NOMO-1 treated with DMSO at 0.1 percent for 48 hours (cell line): ENCODE data around the gene SF3B1.
"Not testable (repeated sequence)": the region's sequence is repeated elsewhere in the genome, so short reads cannot be mapped to it uniquely, and the experiment has no call there.

Experiments used
- DNase-seq: peaks from one replicate; lab custom pipeline; 2025; ENCODE audit not compliant: unreplicated experiment; lab: John Stamatoyannopoulos, UW

The SF3B1 gene

DNA sequence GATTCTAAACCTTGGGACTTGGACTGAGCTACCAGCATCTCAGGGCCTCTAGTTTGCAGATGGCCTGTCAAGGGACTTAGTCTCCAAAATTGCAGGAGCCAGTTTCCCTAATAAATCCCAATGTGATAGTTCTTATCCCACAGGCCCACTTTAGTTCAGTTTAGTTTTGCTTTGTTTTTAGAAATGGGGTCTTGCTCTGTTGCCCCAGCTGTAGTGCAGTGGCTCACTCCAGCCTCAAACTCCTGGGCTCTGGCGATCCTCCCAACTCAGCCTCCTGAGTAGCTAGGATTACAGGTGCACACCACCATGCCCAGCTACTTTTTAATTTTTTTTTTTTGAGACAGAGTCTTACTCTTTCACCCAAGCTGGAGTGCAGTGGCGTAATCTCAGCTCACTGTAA lies 2.6 kb upstream of the SF3B1 start:
- DNase-seq = no peak

DNA sequence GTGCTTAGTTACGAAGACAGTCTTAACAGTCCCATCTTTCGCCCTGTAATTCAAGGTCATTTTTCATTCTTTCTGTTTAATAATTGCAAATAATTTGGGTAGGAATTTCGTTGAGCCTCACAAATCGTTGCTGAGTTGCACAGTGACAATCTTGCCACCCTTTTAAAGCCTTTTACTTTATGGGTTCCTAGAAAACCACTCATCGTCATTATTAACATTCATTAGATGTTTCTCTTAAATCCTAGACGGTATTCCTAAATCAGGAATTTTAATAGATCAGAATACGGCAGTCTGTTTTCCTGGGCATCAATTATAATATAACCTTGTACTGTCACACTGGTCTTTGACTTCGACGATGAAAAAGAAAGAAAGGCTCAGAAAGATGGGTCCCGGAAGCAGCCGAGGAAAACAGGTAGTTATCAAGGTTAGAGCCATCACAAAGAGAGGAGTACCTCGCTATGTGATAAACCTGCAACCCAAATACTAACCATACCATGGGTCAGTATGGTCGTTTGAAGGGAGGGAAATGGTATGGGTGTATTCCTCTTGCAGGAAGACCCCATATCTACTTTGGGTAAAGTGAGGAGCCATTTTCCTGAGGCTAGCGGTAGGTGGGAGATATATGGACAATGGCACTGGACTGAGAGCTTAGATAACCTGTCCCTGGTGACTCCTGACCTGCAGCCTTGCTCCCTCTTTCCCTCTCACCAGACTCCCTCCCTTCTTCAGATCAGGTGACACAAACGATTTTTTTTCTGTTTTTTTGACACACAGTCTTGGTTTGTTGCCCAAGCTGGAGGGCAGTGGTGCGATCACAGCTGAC lies 981 bp upstream of the SF3B1 start:
- no peak for DNase-seq

DNA sequence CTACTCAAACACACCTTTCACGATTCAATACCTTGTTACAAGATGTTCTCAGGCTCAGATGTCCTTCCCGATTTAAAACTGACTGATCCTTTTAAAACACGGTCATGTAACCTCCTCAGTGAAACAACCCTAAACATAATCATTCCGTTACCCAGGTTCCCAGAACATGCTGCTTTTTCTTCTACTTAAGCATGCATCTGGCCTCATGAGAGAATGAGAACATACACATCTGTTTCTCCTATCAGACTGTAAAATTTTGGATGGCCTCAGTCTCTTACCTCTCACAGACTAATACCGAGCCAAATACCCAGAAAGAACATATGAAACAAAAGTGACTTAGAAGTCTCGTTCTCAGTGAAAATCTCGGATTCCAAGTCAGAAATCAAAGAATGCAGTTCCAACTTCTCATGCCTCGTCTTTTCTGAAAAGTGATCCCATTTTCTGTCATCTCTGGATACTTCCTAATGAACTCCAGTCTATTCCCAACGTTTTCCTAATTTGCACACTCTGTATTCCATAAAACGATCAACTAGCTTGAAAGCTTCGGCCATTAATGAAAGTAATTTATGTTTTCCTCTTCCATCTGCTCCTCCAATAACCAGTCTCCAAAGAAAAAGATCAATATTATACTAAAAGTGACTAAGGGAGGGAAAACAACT lies 919 bp downstream of the SF3B1 start:
- no peak for DNase-seq

DNA sequence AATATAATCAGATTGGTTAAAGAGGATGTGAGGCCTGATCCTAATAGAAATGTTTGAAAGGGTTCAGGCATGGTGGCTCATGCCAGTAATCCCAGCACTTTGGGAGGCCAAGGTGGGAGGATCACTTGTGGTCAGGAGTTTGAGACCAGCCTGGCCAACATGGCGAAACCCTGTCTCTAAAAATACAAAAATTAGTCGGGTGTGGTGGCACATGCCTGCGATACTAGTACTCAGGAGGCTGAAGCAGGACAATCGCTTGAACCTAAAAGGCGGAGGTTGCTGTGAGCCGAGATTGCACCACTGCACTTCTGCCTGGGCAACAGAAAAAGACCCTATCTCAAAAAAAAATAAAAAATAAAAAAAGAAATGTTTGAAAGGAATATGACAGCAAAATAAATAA lies 2.3 kb downstream of the SF3B1 start:
- not testable (repeated sequence) for DNase-seq

DNA sequence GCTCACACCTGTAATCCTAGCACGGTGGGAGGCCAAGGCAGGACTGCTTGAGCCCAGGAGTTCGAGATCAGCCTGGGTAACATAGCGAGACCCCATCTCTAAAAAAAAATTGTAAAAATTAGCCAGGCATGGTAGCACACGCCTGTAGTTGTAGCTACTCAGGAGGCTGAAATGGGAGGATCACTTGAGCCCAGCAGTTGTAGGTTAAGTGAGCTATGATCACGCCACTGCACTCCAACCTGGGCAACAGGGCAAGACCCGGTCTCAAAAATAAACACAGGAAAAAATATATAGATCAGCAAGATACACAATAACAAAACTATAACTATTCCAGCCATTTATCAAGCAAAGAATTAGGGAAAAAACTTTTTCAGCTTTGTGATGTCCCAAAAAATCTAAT lies 3.0 kb downstream of the SF3B1 start:
- DNase-seq = no peak

DNA sequence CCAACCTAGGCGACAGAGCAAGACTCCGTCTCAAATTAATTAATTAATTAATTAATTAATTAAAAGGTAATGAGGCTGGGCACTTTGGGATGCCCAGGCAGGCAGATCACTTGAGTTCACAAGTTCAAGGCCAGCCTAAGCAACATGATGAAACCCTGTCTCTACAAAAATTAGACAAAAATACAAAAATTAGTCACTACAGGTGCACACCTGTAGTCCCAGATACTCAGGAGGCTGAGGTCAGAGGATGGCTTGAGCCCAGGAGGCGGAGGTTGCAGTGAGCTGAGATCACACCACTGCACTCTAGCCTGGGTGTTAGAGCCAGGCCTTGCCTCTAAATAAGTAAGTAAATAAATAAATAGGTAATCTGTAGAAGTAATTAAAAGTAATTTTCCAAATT lies 6.8 kb downstream of the SF3B1 start:
- DNase-seq = no peak

DNA sequence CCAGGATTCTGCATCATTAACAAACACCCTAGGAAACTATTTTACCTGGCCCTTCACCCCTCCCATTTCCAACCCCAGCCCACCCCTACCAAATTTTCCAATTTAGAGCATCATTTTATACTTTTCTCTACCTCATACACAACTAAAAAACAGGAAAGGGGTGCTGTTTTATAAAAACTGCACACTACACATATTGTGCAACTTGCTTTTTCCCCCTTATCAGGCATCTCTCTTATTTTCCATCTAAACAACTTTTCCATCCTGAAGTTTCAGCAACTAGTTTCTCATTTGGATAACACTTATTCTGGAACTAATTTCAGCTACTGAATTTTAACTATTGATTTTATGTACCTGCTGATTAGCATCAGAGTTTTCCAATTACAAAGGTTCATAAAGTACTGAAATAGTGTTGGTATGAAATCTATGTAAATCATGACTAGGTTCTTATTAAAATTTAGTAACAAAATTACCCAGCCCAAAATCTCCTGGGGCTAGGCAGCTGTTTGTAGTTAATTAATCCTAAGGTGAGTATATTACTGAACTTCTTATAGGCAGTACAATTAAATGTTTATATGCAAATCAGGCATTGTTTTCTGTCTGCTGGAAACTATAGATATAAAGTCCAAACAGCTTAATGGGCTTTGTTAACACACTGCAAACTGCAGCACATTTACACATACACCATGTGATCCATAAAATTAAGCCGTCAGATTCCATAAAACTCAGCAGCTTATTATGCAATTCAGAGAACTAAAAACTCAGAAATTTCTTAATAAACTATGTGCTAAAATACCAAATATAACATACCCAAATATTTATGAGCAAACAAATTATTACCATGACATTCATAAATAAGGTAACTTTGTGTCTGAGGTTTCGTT lies 7.9 kb downstream of the SF3B1 start:
- no peak for DNase-seq

DNA sequence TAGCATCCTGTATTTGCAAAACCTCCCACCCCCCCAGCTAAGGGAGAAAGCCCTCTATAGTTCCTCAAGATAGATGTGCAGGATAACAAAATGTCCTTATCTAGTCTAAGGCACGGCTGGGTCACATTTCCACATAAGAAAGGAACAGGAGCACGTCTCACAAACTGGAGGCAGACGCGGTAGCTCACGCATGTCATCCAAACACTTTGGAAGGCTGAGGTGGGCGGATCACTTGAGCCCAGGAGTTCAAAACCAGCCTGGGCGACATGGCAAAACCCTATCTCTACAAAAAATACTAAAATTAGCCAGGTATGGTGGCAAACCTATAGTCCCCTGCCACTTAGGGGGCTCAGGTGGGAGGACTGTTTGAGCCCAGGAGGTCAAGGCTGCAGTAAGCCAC lies 9.3 kb downstream of the SF3B1 start:
- no peak for DNase-seq

DNA sequence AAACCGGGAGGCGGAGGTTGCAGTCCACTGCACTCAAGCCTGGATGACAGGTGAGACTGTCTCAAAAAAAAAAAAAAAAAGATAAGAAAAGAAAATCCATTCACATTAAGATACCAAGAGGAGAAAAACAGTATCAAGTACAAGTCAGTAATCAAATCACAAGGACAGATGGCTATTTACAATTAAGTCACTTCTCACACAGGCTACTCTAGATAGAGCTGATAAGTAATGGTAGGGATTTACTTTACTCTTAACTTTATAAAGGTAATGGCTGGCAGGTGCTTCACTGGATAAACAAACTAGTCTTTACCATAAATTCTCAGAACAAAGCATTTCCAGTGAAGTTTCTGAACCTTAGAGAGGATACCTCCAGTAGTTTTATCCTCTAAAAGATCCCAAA lies 11.5 kb downstream of the SF3B1 start:
- no peak for DNase-seq

DNA sequence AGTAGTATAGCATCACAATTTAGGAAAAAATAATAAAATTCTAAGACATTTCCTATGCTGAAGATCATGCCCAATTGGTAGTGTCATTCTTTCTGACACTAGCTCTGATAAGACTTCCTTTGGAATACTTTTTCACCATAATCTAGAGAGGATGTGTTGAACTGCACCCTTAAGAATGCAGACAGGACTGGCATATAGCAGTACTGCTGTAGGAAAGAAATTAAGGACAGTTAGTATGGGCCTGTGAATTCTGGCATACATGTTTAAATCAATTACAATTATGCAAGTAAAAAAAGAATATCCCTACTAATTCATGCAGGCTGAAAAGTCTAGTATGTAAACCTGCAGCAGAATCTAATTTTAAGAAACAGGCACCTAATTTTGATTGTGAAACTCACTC lies 15.4 kb downstream of the SF3B1 start:
- DNase-seq = no peak

DNA sequence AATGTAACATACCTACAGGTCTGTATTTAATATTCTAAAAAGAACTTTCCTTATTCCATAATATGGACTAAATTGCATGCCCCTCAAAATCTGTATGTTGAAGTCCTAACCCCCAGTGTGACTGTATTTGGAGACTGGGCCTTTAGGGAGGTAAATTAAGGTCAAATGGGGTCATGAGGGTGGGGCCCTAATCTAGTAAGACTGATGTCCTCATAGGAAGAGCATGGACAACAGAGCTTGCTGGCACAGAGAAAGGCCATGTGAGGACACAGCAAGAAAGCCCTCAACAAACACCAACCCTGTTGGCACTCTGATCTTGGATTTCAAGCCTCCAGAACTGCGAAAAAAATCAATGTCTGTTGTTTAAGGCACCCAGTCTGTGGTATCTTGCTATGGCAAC lies 18.6 kb downstream of the SF3B1 start:
- no peak for DNase-seq

DNA sequence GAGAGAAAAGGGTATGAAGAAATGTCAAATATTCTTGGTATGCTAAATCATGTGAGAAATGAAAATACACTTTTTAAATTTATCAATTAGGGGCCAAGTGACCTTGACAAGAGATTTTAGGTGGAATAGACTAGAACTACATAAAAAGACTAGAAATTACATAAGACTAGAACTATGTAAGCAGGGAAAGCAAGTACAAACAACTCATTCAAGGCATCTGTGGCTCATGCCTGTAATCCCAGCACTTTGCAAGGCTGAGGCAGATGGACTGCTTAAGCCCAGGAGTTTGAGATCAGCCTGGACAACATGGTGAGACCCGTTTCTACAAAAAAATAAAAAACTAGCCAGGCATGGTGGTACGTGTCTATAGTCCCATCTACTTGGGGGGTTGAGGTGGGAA lies 20.3 kb downstream of the SF3B1 start:
- DNase-seq = no peak

DNA sequence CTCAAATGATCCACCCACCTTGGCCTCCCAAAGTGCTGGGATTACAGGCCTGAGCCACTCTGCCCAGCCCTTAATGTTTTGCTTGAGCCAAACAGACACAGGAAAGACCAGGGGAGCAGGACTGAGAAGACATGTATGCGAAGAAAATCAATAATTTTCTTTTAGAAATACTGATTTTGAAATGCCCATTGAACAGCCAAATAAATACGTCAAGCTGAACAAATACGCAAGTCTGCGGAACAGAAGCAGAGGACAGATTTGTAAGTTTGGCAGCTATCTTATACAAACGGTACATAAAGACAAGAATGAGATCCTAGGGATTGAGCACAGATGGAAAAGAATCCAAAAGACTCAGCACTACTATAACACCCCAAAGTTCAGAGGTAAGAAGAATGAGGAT lies 20.8 kb downstream of the SF3B1 start:
- no peak for DNase-seq

DNA sequence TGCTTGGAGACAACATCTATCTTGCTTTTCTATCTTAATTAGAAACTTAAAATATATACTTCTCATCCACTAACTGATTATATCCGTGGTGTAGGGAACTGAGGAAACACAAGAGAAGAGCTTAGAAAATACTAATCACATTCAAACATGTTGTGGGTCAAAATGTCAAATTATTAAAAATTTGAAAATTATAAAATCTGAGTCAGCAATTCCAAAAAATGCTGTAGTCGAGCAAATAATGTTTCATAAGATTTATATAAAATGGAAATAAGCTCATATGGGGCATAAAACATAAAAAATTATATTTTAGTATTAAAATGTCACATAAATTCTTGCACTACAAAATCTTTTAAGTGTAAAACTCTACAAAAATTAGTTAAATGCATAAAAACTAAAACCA lies 29.2 kb downstream of the SF3B1 start:
- no peak for DNase-seq

DNA sequence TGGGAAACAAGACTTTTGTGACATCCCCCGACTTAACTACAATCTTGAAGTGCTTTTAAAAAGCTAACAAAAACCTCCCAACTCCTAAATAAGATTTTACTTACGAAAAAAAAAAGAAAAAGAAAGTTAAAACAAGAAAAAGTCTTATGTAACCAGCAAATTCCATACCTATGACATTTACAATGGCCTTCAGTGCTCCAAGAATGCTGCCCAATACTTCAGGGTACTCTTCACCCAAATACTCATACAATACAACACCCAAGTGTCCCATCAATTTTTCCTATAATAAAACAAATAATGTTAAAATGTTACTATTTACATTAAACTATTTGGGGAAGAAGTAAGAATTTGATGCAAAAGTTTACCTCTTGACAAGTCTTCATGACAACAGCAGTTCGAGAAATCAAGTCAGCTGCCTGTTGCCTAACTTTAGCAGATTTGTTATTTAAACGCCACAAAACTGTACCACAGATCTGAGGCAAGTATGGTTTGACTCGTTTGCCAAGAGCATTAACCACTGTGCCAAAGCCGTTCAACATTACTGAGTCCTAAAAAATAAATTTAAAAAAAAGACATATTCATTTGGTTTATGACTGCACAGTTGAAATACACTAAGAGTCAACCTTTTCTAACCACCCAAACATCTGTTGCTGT lies 34.8 kb downstream of the SF3B1 start:
- no peak for DNase-seq

DNA sequence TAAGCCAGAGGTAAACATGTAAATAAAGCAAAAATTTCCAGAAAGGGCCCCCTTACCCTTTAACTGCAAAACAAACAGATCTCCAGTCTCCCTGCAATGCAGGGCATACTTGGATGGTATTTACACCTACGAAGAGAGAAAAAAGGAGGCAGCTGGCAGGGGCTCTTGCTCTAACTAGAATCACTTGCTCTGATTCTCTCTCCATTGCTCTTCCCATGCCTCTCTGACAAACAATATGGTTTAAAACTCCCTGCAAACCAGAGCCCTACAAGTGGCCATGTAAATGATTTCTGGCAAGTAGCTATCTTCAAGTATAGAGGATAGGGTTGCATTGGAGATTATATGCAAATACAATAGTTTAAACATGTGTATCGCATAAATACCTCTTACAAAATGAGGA lies 35.9 kb downstream of the SF3B1 start:
- no peak for DNase-seq

DNA sequence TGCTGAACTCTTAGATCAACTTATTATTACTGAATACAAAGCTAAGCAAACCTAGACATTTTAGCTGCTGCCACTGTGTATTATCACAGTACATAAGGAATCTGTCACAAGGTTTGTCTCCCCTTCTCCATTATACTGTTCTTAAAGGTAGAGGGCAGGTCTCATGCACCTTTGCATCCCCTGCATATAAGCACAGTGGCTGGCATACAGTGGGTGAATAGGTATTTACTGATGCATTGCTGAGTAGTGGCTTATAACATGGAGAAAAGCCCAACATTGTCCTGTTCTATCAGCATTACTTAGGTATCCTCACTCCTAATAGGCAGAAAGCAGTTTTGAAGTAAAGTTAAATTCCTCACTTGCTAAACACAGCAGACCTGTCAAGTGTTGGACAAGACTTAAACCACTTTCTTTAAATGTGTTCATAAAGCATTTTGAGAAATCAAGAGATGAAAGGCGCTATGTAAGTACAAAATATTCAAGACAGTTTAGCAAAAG lies 43.6 kb downstream of the SF3B1 start:
- DNase-seq = no peak

DNA sequence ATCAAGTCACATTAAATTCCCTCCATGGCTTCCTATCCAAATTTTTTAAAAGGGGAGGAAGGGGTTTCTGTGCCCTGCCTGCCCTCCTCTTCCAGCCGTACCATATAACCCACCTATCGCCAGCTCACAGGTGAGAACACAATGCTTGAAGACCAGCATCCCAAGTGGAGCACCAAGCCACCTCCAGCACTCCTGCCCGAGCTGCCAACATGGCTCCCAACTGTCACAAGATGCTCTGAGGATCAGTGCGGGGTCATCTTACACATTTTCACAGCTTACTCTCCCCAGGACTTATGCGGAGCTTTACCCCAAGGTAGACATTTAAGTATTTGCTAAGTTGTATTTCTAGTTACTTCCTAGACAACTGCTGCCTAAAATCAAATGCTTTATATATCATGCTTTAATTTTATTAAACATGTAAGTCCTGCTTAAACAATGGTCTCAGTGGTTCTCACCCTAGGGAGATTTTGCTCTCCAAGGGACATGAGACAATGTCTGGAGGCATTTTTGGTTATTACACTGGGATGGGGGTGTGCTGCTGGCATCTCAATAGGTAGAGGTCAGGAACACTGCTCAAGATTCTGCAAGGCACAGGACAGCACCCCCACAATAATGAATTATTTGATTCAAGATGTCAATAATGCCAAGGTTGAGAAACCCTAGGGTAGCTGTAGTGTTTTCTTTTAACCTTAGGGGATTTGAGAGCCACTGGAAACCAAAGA lies 45.8 kb downstream of the SF3B1 start:
- DNase-seq = no peak

DNA sequence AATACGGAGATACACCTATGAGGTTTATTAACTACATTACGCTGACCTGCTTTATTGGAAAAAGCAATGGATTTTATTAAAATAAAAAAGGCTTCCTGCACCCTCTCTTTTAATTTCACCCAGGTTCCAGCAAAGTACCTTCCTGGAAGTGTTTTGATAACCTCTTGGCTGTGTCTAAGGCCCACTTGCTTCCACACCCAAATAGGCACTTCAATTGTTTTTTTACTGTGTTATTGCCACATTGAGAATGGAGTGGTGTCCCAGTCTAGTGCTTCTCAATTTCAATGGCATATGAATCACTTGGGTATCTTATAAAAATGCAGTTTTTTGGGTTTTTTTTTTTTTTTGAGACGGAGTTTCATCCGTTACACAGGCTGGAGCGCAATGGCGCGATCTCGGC lies 47.6 kb downstream of the SF3B1 start:
- DNase-seq = no peak

DNA sequence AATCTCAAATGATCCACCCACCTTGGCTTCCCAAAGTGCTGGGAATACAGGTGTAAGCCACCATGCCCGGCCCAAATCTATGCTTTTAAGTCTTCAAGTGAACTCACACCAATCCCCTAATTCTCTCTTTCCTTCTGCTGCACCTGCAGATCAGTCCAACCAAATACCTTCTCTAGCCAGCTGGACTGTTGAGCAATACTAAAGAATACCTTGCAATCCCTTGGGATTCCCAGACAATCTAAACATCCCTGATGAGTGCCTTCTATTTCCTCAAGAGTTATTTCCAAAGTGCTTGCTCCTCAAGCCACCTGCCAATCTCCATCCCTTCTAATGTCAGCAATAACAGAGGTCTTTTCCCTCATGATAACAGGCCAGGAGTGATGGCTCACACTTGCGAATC lies 48.6 kb downstream of the SF3B1 start:
- DNase-seq = no peak

DNA sequence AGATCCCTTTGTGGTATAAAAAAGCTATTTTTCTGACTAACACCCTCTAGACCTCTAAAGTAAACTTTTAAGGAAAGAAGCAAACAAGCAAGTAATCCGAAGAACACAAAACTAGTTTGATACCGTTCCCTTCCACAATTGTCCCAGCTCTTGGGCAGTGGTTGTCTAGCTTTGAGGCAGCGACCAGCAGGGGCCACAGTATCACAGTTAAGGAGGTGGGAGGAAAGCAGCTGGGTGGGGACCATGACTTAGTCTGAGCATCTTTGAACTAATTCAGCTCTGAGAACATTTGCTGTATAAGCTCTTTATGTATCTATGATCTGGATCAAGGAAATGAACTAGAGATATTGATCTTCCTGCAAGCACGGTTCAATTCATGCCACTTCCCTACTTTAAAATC lies 51.0 kb downstream of the SF3B1 start:
- no peak for DNase-seq
